ENCODE data around the gene RUNDC3A.

DNA sequence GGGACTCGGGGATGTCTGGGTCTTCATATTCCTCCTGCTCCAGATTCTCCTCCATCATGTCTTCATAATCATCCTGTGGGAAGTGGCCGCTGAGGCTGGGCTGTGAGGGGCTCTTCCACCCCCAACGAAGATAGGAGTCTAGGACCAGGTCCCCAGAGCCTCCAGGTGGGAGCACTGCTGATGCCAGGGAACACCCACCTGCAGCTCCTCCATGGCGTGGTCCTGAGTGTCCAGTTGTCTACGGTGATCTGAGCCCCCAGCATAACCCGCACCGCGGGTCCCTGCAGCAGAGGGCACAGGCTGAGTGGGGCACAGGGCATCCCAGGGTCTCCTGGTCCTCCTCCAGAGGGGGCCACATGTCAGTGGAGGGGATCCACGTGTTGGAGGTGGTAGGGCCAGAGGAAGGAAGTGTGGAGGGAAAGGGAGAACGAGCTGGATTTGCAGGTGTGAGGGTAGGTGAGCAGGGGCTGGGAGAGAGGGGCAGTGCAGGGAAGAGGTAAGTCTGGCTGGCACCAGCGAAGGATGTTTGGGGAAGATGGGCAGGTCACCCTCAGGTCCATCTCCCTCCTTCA is 45.7 kb upstream of the RUNDC3A start:
- TF ChIP-seq, protein P1, sequence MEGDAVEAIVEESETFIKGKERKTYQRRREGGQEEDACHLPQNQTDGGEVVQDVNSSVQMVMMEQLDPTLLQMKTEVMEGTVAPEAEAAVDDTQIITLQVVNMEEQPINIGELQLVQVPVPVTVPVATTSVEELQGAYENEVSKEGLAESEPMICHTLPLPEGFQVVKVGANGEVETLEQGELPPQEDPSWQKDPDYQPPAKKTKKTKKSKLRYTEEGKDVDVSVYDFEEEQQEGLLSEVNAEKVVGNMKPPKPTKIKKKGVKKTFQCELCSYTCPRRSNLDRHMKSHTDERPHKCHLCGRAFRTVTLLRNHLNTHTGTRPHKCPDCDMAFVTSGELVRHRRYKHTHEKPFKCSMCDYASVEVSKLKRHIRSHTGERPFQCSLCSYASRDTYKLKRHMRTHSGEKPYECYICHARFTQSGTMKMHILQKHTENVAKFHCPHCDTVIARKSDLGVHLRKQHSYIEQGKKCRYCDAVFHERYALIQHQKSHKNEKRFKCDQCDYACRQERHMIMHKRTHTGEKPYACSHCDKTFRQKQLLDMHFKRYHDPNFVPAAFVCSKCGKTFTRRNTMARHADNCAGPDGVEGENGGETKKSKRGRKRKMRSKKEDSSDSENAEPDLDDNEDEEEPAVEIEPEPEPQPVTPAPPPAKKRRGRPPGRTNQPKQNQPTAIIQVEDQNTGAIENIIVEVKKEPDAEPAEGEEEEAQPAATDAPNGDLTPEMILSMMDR (IDR thresholded peaks at IDR 0.05), result no peak
- no peak for TF ChIP-seq EZH2 (IDR thresholded peaks at IDR 0.05)
- no peak for TF ChIP-seq EZH2phosphoT487 (IDR thresholded peaks at IDR 0.05)
